Right hindlimb (tissue), 1 donor: ENCODE measurements around the gene ADAM12.

Experiments used
- DNase-seq: peaks from one replicate; pipeline ENCODE4 v3.0.0-alpha.2; 2018

Gene ADAM12

GRCh38 chr10:126312167-126312566 lies 76.1 kb downstream of the ADAM12 start:
- DNase-seq, result no peak

- no peak for DNase-seq
Measured at GRCh38 chr10:126309228-126309883, 78.9 kb downstream of the ADAM12 start.

- no peak for DNase-seq
Measured at GRCh38 chr10:126302826-126303665, 85.2 kb downstream of the ADAM12 start.

GRCh38 chr10:126302476-126302756 lies 85.9 kb downstream of the ADAM12 start:
- DNase-seq, result no peak

GRCh38 chr10:126301701-126302475 lies 86.4 kb downstream of the ADAM12 start:
- DNase-seq, result no peak

GRCh38 chr10:126294451-126294850 lies 93.8 kb downstream of the ADAM12 start:
- DNase-seq, result no peak

- DNase-seq, result no peak
Measured at GRCh38 chr10:126290232-126290631, 98.0 kb downstream of the ADAM12 start.

- no peak for DNase-seq
Measured at GRCh38 chr10:126288547-126289493, 99.5 kb downstream of the ADAM12 start.

GRCh38 chr10:126286256-126286780 lies 102.0 kb downstream of the ADAM12 start:
- no peak for DNase-seq

GRCh38 chr10:126283307-126283706 lies 105.0 kb downstream of the ADAM12 start:
- DNase-seq, result no peak

GRCh38 chr10:126278851-126279250 lies 109.4 kb downstream of the ADAM12 start:
- DNase-seq, result no peak

GRCh38 chr10:126277181-126277580 lies 111.1 kb downstream of the ADAM12 start:
- no peak for DNase-seq

- no peak for DNase-seq
Measured at GRCh38 chr10:126272526-126272925, 115.8 kb downstream of the ADAM12 start.

- DNase-seq, result no peak
Measured at GRCh38 chr10:126270111-126270510, 118.2 kb downstream of the ADAM12 start.

GRCh38 chr10:126268013-126268920 lies 120.0 kb downstream of the ADAM12 start:
- DNase-seq, result no peak

- DNase-seq, result no peak
Measured at GRCh38 chr10:126264102-126265018, 123.9 kb downstream of the ADAM12 start.

GRCh38 chr10:126263006-126263676 lies 125.1 kb downstream of the ADAM12 start:
- no peak for DNase-seq

- no peak for DNase-seq
Measured at GRCh38 chr10:126262233-126262838, 125.9 kb downstream of the ADAM12 start.
